Activated naive CD4-positive, alpha-beta T cell treated with anti-CD3 and anti-CD28 coated beads, Interleukin-2, amount 10 ng/mL, durations not matched to agents 5 hours and 36 hours (primary cell): ENCODE measurements around the gene BABAM1. TPM values are rescaled to one million over a fixed set of nuclear protein-coding genes. Genes with fewer than 3 reads are reported as not detected.

Experiments
- total RNA-seq, 2 experiments: library from RNA; stranded (reverse); gene quantifications; one replicate each; pipeline ENCODE4 v1.2.3, GENCODE V29; 2021

Gene BABAM1
- total RNA-seq, result 10 to 100 TPM; 97.6 to 98.3 TPM

GRCh38 chr19:17266975-17267788, at the start of gene BABAM1:
BABAM1 (plus strand) TSS chr19:17267443; CDS start chr19:17268807, 1,364 bp downstream.

GRCh38 chr19:17226002-17226933, 41.0 kb upstream of the BABAM1 start, which contains the start of gene OCEL1:
OCEL1 (plus strand) TSS chr19:17226226; CDS start chr19:17226248, 22 bp downstream.

GRCh38 chr19:17245535-17245984, 21.7 kb upstream of the BABAM1 start, which contains the start of gene NR2F6:
NR2F6 (minus strand) TSS chr19:17245919; CDS start chr19:17245220, 699 bp downstream.

DNA sequence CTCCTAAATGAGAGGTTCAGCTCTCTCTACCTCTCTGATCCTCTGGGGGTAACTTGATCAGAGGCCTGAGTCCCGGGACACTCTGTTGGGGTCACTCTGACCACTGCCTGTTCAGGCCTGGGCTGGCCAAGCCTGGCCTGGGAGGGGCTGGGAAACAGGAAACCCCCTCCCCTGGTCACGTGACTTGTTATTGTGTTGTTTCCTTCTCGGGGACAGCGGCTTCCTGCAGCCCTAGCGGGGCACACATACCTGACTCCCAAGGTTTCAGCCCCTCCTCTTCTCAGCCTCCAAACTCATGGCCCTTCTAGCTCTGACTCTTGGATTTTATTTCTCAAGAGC, 2.6 kb upstream of the BABAM1 start, which contains the start of gene USHBP1:
TSS of gene USHBP1 (minus strand) at position 105 of the 339 bp plus-strand sequence. CDS start 446 bp downstream, outside the sequence.

DNA sequence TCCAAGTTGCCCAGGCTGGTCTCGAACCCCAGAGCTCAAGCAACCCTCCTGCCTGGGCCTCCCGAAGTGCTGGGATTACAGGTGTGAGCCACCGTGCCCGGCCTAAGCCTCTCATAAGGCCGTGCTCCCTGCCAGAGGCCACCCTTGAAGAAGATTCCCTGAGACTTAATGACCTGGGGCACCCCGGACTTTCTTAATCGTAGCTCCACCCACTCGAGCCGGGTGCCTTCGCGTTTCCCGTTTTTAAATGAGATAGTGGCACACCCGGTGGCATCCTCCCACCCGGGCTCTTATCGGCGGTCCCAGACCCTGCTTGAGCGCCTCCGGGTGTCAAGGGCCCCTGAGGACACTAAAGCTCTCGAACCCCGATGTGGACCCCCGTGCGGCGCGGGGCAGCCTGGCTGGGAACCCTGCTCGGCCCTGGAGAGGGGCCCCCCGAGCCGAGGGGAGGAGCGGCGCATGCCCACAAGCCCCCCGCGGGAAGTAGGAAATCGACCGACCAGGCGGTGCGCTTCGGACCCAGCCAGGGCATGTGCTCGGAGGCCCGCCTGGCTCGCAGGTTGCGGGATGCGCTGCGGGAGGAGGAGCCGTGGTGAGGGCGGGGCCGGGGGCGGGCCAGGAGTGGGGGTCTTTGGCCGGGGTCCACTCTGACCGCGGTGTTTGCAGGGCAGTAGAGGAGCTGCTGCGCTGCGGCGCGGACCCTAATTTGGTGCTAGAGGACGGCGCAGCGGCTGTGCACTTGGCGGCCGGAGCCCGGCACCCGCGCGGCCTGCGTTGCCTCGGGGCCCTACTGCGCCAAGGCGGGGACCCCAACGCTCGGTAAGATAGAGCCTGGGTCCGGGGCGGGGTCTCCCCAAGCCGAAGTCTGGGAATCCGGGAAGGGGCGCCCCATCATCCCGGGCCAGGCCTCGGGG, 14.4 kb downstream of the BABAM1 start, which contains the start of gene ANKLE1:
TSS of gene ANKLE1 (plus strand) at position 511 of the 914 bp plus-strand sequence. CDS start at position 531, 20 bp downstream.

GRCh38 chr19:17303167-17303939, 36.1 kb downstream of the BABAM1 start, which contains the start of gene ABHD8:
ABHD8 (minus strand) TSS chr19:17303425; CDS start chr19:17301616, 1,809 bp downstream.

GRCh38 chr19:17305517-17306284, 38.5 kb downstream of the BABAM1 start, which contains the start of gene MRPL34:
MRPL34 (plus strand) TSS chr19:17305872; CDS start chr19:17305893, 21 bp downstream.

GRCh38 chr19:17309198-17309964, 42.1 kb downstream of the BABAM1 start, which contains the start of gene DDA1:
DDA1 (plus strand) TSS chr19:17309563; CDS start chr19:17309655, 92 bp downstream.

Other genes starting within 250 kb of the BABAM1 start
- gene CPAMD8, start 240.6 kb upstream of the BABAM1 start, total RNA-seq, result 1 to 10 TPM; 1.6 to 1.7 TPM
- 10 to 100 TPM; 29.1 to 30.9 TPM for gene HAUS8, start 192.0 kb upstream of the BABAM1 start, total RNA-seq
- gene MYO9B, start 191.7 kb upstream of the BABAM1 start, total RNA-seq, result 100 to 1,000 TPM; 209 to 213 TPM
- 10 to 100 TPM; 29.3 to 32.3 TPM for gene USE1, start 52.1 kb upstream of the BABAM1 start, total RNA-seq
- gene OCEL1, start 41.2 kb upstream of the BABAM1 start, total RNA-seq, result 10 to 100 TPM; 29.0 to 32.4 TPM
- gene NR2F6, start 21.5 kb upstream of the BABAM1 start, total RNA-seq, result 1 to 10 TPM; 7.8 to 9.0 TPM
- under 1 TPM; 0.26 to 0.66 TPM for gene USHBP1, start 2.7 kb upstream of the BABAM1 start, total RNA-seq
- gene ANKLE1, start 14.5 kb downstream of the BABAM1 start, total RNA-seq, result 1 to 10 TPM; 7.0 to 8.2 TPM
- 1 to 10 TPM; 9.2 to 9.6 TPM for gene ABHD8, start 36.0 kb downstream of the BABAM1 start, total RNA-seq
- 10 to 100 TPM; 81.9 to 94.5 TPM for gene MRPL34, start 38.4 kb downstream of the BABAM1 start, total RNA-seq
- gene DDA1, start 42.1 kb downstream of the BABAM1 start, total RNA-seq, result 10 to 100 TPM; 47.2 to 52.9 TPM
- 10 to 100 TPM; 16.6 to 17.4 TPM for gene ANO8, start 67.4 kb downstream of the BABAM1 start, total RNA-seq
- gene GTPBP3, start 70.1 kb downstream of the BABAM1 start, total RNA-seq, result 10 to 100 TPM; 35.2 to 36.5 TPM
- under 1 TPM in 1 of 2 experiments, not detected in 1; 0.43 TPM for gene PLVAP, start 109.9 kb downstream of the BABAM1 start, total RNA-seq
- 1 to 10 TPM; 2.1 to 2.2 TPM for gene CCDC194, start 126.8 kb downstream of the BABAM1 start, total RNA-seq
- 100 to 1,000 TPM; 104 to 111 TPM for gene BST2, start 138.2 kb downstream of the BABAM1 start, total RNA-seq
- 10 to 100 TPM; 38.8 to 39.2 TPM for gene MVB12A, start 152.6 kb downstream of the BABAM1 start, total RNA-seq
- not detected for gene TMEM221, start 181.2 kb downstream of the BABAM1 start, total RNA-seq
- not detected for gene NXNL1, start 193.5 kb downstream of the BABAM1 start, total RNA-seq
- gene SLC27A1, start 203.1 kb downstream of the BABAM1 start, total RNA-seq, result 1 to 10 TPM; 4.7 to 5.4 TPM
- 100 to 1,000 TPM; 100 to 104 TPM for gene PGLS, start 244.2 kb downstream of the BABAM1 start, total RNA-seq